HG03097 (cell line): ENCODE data around the gene KRTAP10-7.
"Not testable (repeated sequence)": the region's sequence is repeated elsewhere in the genome, so short reads cannot be mapped to it uniquely, and the experiment has no call there.

Experiments used
- ATAC-seq: cut with Tn5 transposase; IDR thresholded peaks from one replicate; pipeline ENCODE4 v1.9.1; 2021; ENCODE audit not compliant: unreplicated experiment, low FRiP score

The KRTAP10-7 gene

GRCh38 chr21:44589586-44590305, 10.7 kb upstream of the KRTAP10-7 start:
- ATAC-seq: no peak

GRCh38 chr21:44590311-44590721, 10.1 kb upstream of the KRTAP10-7 start:
- ATAC-seq: no peak

GRCh38 chr21:44590897-44591800, 9.2 kb upstream of the KRTAP10-7 start:
- not testable (repeated sequence) for ATAC-seq

- not testable (repeated sequence) for ATAC-seq
Measured at GRCh38 chr21:44591801-44592130, 8.6 kb upstream of the KRTAP10-7 start.

GRCh38 chr21:44592446-44593311, 7.7 kb upstream of the KRTAP10-7 start, which contains the start of gene KRTAP10-6:
KRTAP10-6 (minus strand) TSS chr21:44592505; CDS start chr21:44592484, 21 bp downstream.
- no peak for ATAC-seq

GRCh38 chr21:44593598-44594405, 6.6 kb upstream of the KRTAP10-7 start:
- no peak for ATAC-seq

GRCh38 chr21:44594406-44594916, 5.9 kb upstream of the KRTAP10-7 start:
- no peak for ATAC-seq

GRCh38 chr21:44595524-44595923, 4.9 kb upstream of the KRTAP10-7 start:
- ATAC-seq: no peak

GRCh38 chr21:44596068-44596725, 4.2 kb upstream of the KRTAP10-7 start:
- no peak for ATAC-seq

- no peak for ATAC-seq
Measured at GRCh38 chr21:44598061-44598460, 2.3 kb upstream of the KRTAP10-7 start.

GRCh38 chr21:44599264-44600029, 950 bp upstream of the KRTAP10-7 start:
- ATAC-seq: no peak

- not testable (repeated sequence) for ATAC-seq
Measured at GRCh38 chr21:44601091-44601490, 694 bp downstream of the KRTAP10-7 start.

- no peak for ATAC-seq
Measured at GRCh38 chr21:44601596-44602462, 1.4 kb downstream of the KRTAP10-7 start.

- ATAC-seq: no peak
Measured at GRCh38 chr21:44602463-44602850, 2.1 kb downstream of the KRTAP10-7 start.

- ATAC-seq: no peak
Measured at GRCh38 chr21:44603109-44603875, 2.9 kb downstream of the KRTAP10-7 start.

- no peak for ATAC-seq
Measured at GRCh38 chr21:44603911-44604310, 3.5 kb downstream of the KRTAP10-7 start.

- no peak for ATAC-seq
Measured at GRCh38 chr21:44606495-44606894, 6.1 kb downstream of the KRTAP10-7 start.
